PC-9 (cell line): ENCODE data around the gene PSMG3.

Source experiments
- CTCF ChIP-seq: fragments of 200-600 bp; sonication (generic); conservative IDR thresholded peaks from 2 replicates; pipeline ENCODE4 v1.6.1; 2017; ENCODE audit warnings: mixed run types, antibody characterized with exemption, mild to moderate bottlenecking, moderate library complexity
- EZH2 ChIP-seq: fragments of 200-600 bp; sonication (generic); IDR thresholded peaks from 2 replicates; pipeline ENCODE4 v1.8.0; 2017; ENCODE audit warnings: antibody characterized with exemption, low read depth

DNA sequence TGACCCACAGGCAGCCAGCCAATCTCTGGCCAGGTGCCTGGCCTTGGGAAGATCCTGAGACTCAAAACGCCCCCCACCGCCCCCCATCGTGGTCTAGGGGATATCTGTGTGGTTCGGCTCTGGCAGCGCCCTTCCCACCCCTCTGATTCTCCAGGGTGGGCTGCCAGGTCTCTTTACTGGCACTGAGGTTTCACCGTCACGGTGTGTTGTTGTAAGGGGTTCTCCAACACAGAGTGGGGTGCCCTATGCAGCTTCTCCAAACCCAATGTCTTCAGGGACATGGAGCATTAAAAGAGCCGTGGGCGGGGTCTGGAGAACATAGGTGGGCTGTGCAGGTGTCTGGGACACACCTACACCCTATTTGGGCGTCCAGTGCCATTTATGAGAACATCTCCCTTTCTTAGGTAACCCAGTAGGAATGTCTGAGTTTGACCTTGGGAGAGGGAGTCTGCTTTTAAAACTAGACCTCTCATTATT is 37.8 kb downstream of the PSMG3 start:
- TF ChIP-seq CTCF (no peak), EZH2 (no peak)
